Measurements from ENCODE around the gene FOXP1.

GRCh38 chr3:71225002-71225684 is 358.4 kb downstream of the FOXP1 start:
- TF ChIP-seq CTCF (conservative IDR thresholded peaks at IDR 0.05; ENCODE audit: low read depth, low read length) (no peak), EZH2 (IDR thresholded peaks at IDR 0.05; ENCODE audit: borderline replicate concordance, low read depth, low read length, poor library complexity, severe bottlenecking) (no peak)
